DND-41 (cell line): ENCODE results near the gene NEUROG3.

Source experiments
- ATAC-seq: fragments of 200-7000 bp; cut with Tn5 transposase; 3 replicates; pipeline ENCODE4 v1.9.1; 2021; ENCODE audit warnings: low read depth; ENCODE audit not compliant: insufficient read depth
- DNase-seq: peaks from one replicate; pipeline ENCODE4 v3.0.0-alpha.2; 2020
- H2AFZ ChIP-seq: 2 replicates; pipeline ENCODE4 v1.6.0; 2012; ENCODE audit warnings: low read depth, low read length
- H3K27ac ChIP-seq: 2 replicates; pipeline ENCODE4 v1.5.1; 2012; ENCODE audit warnings: low read length, inconsistent platforms
- H3K27me3 ChIP-seq: fragments of 200-600 bp; sonication (generic); 2 replicates; pipeline ENCODE4 v1.6.0; 2012; ENCODE audit warnings: low read length, mild to moderate bottlenecking, inconsistent platforms; ENCODE audit not compliant: insufficient read depth, poor library complexity
- H3K36me3 ChIP-seq: 2 replicates; pipeline ENCODE4 v1.5.1; 2012; ENCODE audit warnings: low read length, inconsistent platforms; ENCODE audit not compliant: insufficient read depth
- H3K4me1 ChIP-seq: 2 replicates; pipeline ENCODE4 v1.5.1; 2012; ENCODE audit warnings: mild to moderate bottlenecking, low read length; ENCODE audit not compliant: insufficient read depth
- H3K4me2 ChIP-seq: 2 replicates; pipeline ENCODE4 v1.6.0; 2012; ENCODE audit warnings: mild to moderate bottlenecking, moderate library complexity, low read length, inconsistent platforms; ENCODE audit not compliant: insufficient read depth
- H3K4me3 ChIP-seq, 2 experiments: fragments of 200-600 bp in 1 of 2; shearing (Covaris generic) in 1 of 2; 2 replicates each; pipeline ENCODE4 v1.5.1; 2012 to 2016; ENCODE audit warnings: inconsistent platforms in 2 of 2, low read length in 2 of 2, mild to moderate bottlenecking in 2 of 2, low read depth in 1 of 2, moderate library complexity in 1 of 2
- H3K79me2 ChIP-seq: 2 replicates; pipeline ENCODE4 v1.6.0; 2012; ENCODE audit warnings: low read length, inconsistent platforms; ENCODE audit not compliant: insufficient read depth
- H3K9ac ChIP-seq: 2 replicates; pipeline ENCODE4 v1.6.0; 2012; ENCODE audit warnings: low read depth, mild to moderate bottlenecking, inconsistent platforms, low read length, moderate library complexity
- H3K9me3 ChIP-seq: 2 replicates; pipeline ENCODE4 v1.5.1; 2012; ENCODE audit warnings: low read length, moderate library complexity, mild to moderate bottlenecking, inconsistent platforms; ENCODE audit not compliant: insufficient read depth, severe bottlenecking
- H4K20me1 ChIP-seq: 2 replicates; pipeline ENCODE4 v1.6.0; 2012; ENCODE audit warnings: low read length; ENCODE audit not compliant: insufficient read depth
- EZH2 ChIP-seq: IDR thresholded peaks from 3 replicates; pipeline ENCODE4 v1.6.1; 2012; ENCODE audit warnings: borderline replicate concordance, low read depth, mild to moderate bottlenecking, moderate library complexity, low read length, inconsistent platforms; ENCODE audit not compliant: severe bottlenecking
- TF ChIP-seq, protein P1 (sequence below): IDR thresholded peaks from 2 replicates; pipeline ENCODE4 v1.5.1; 2012; ENCODE audit warnings: borderline replicate concordance, low read length, moderate library complexity, mild to moderate bottlenecking; ENCODE audit not compliant: poor library complexity, severe bottlenecking; ENCODE audit errors: extremely low read depth

NEUROG3 gene

DNA sequence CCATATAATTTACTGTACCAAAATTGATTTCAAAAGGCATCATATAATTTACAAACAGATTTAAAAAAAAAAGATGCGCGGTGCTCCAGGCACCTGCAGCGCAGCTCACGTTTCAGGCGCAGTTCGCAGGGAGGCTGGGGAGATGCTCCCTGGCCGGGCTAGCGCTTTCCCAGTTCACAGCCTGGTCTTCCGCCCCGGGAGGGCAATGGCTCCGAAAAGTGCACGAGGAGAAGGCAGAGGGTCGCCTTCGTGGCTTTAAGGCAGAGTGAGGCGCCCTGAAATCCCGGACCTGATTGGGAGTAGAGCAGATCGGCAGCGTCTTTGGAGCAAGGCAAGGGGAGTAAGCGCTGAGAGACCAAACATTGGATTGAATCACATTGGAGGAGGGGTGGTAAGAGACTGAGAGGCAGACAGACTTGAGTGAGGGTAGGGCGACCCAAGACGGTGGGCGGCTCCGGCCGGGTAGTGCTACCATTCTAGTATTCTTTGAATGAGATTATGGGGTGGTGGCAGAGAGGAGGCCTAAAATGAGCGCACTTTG lies 1.5 kb downstream of the NEUROG3 start:
- Histone ChIP-seq H3K36me3 (no peaks in the 10 kb centered on the region), H3K27me3 (peaks cover 9% of the 10 kb centered on the region), H3K4me3 (no peak overlapping the region), H3K27ac (no peak overlapping the region), H3K4me1 (no peaks in the 10 kb centered on the region), H3K79me2 (no peaks in the 10 kb centered on the region), H4K20me1 (no peaks in the 10 kb centered on the region; the same call in 1 of the 2 replicates), H3K9me3 (no peaks in the 10 kb centered on the region), H2AFZ (no peak overlapping the region), H3K9ac (no peak overlapping the region), H3K4me2 (no peak overlapping the region)
- ATAC-seq, result no peak
- no peak for DNase-seq
- TF ChIP-seq, protein P1, sequence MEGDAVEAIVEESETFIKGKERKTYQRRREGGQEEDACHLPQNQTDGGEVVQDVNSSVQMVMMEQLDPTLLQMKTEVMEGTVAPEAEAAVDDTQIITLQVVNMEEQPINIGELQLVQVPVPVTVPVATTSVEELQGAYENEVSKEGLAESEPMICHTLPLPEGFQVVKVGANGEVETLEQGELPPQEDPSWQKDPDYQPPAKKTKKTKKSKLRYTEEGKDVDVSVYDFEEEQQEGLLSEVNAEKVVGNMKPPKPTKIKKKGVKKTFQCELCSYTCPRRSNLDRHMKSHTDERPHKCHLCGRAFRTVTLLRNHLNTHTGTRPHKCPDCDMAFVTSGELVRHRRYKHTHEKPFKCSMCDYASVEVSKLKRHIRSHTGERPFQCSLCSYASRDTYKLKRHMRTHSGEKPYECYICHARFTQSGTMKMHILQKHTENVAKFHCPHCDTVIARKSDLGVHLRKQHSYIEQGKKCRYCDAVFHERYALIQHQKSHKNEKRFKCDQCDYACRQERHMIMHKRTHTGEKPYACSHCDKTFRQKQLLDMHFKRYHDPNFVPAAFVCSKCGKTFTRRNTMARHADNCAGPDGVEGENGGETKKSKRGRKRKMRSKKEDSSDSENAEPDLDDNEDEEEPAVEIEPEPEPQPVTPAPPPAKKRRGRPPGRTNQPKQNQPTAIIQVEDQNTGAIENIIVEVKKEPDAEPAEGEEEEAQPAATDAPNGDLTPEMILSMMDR, result no peak
- no peak for TF ChIP-seq EZH2

DNA sequence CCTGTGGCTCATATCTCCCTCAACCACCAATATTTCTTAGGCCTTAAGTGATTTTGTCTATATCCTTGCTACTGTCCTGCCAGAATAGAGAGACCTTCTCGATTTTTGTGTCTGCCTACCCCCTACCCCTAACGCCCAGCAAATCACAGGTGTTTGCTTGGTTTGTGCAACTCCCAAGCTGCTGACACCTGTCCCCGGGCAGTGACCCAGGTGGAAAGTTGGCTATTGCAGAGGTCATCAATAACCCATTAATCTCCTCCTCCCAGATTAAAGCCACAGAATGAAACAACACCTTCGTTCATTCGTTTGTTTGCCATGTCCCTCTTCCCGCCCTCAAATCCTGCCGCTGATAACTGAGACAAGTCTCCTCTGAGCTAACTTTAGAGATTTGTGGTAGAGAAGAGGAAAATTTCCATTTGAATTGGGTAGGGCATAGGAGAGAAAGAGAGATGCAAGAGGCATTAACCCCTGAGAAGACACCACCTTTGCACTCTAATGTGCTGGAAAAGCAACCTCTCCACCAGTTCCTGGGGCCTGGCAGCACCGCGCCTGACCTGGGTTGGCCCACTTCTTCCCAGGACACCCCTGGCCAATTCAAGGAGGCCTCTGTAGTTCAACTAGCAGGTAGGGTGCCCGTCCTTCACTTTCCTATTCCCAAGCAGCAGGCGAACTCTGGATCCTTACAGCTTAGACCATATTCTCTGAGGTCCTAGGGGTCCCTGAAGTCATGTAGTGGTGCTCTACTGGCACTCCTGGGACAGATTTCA lies 3.0 kb downstream of the NEUROG3 start:
- Histone ChIP-seq H2AFZ (no peak overlapping the region), H3K4me2 (no peak overlapping the region), H3K9me3 (no peaks in the 10 kb centered on the region), H3K36me3 (no peaks in the 10 kb centered on the region), H3K4me3 (no peak overlapping the region), H3K9ac (no peak overlapping the region), H3K27ac (no peak overlapping the region), H3K27me3 (peaks cover 8% of the 10 kb centered on the region), H3K4me1 (no peaks in the 10 kb centered on the region), H3K79me2 (no peaks in the 10 kb centered on the region), H4K20me1 (no peaks in the 10 kb centered on the region; the same call in 1 of the 2 replicates)
- TF ChIP-seq, protein P1, result no peak
- no peak for TF ChIP-seq EZH2
- ATAC-seq (no peak), DNase-seq (no peak)

DNA sequence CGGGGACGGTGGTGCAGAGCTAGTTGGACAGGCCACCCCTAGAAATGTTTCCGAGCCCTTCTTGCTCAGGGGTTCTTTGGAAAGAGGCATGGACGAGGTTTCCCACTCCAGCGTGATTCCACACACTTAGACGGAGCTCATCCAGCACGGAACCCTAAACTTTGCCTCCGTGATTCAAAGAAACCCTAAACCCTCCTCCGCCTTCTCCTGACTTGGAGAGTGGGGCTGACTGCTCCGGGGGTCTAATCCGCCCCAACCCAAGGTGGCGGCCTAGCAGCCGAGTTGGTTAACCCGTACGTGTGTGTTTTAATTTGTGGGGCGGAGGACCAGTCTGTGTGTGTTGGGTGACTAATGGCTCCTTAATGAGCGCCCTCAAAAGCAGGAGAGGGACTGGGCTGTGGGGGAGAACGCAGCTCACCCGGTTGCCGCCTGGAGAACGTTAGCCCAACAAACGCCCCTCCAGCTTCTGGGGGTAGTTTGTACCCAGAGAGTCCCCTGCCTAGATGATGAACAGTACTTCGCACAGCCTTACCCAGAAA lies 3.8 kb downstream of the NEUROG3 start:
- no peak overlapping the region for H3K27ac ChIP-seq
- no peak overlapping the region for H2AFZ ChIP-seq
- no peaks in the 10 kb centered on the region for H3K9me3 ChIP-seq
- TF ChIP-seq, protein P1, result no peak
- no peak for TF ChIP-seq EZH2
- no peaks in the 10 kb centered on the region for H4K20me1 ChIP-seq
- no peaks in the 10 kb centered on the region for H3K4me1 ChIP-seq
- no peak overlapping the region for H3K9ac ChIP-seq
- H3K4me2 ChIP-seq, result no peak overlapping the region
- DNase-seq, result no peak
- no peaks in the 10 kb centered on the region for H3K79me2 ChIP-seq
- no peak overlapping the region for H3K4me3 ChIP-seq
- no peaks in the 10 kb centered on the region for H3K36me3 ChIP-seq
- no peaks in the 10 kb centered on the region for H3K27me3 ChIP-seq
- ATAC-seq, result no peak
